ENCODE data around the gene C6orf89. TPM values are rescaled to one million over a fixed set of nuclear protein-coding genes. Genes with fewer than 3 reads are reported as not detected.

Gene C6orf89
- total RNA-seq, 1 experiment from 2014 or later: 11.8 TPM

DNA sequence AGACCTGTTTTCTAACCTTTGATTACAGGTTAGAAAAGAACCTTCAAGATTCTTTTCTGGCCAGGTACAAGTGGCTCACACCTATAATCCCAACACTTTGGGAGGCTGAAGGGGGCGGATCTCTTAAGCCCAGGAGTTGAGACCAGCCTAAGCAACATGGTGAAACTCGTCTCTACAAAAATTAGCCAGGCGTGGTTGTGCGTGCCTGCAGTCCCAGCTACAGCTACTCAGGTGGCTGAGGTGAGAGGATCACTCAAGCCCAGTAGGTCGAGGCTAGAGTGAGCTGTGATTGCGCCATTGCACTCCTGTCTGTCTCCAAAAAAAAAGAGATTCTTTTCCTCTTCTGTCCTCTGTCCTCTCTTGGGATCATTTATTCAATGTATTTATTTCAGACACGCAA is 25.6 kb upstream of the C6orf89 start:
- H3K4me1 Mint-ChIP-seq: peaks cover 42 to 43% of the 10 kb centered on the region in 2 experiments
- Histone ChIP-seq H3K56ac (ENCODE audit: insufficient read length, low read depth, low read length) (no peak overlapping the region), H3K4me1 (ENCODE audit: insufficient read depth, low read length) (peaks cover 2% of the 10 kb centered on the region; the same call in 1 of the 2 replicates), H3K79me2 (ENCODE audit: insufficient read depth, low read length) (peaks cover 6% of the 10 kb centered on the region; the same call in 1 of the 2 replicates), H2BK12ac (ENCODE audit: insufficient read length, low read depth, low read length) (no peak overlapping the region), H3K4me2 (ENCODE audit: insufficient read depth, insufficient read length, low read length) (no peak overlapping the region), H2BK15ac (ENCODE audit: low read depth, low read length) (no peak overlapping the region), H3K23ac (ENCODE audit: insufficient read length, low read depth, low read length) (no peak overlapping the region), H2BK20ac (ENCODE audit: low read depth, low read length, poor library complexity, severe bottlenecking) (no peak overlapping the region), H2AFZ (ENCODE audit: low read length) (no peak overlapping the region), H3K18ac (ENCODE audit: insufficient read length, low read depth, low read length) (no peak overlapping the region), H2BK120ac (ENCODE audit: low read depth, low read length, poor library complexity, severe bottlenecking) (no peak overlapping the region), H3K23me2 (ENCODE audit: insufficient read length, low read depth, low read length, poor library complexity, severe bottlenecking) (no peaks in the 10 kb centered on the region), H3K79me1 (ENCODE audit: insufficient read depth, low read depth, low read length, poor library complexity, severe bottlenecking) (peaks cover 6% of the 10 kb centered on the region), H4K91ac (ENCODE audit: insufficient read length, low read depth, low read length) (no peak overlapping the region), H3T11ph (ENCODE audit: low read length) (no peak overlapping the region), H3K27me3 (ENCODE audit: insufficient read depth, low read length) (no peaks in the 10 kb centered on the region), H2AK5ac (ENCODE audit: insufficient read length, low read length) (no peak overlapping the region), H3K4ac (ENCODE audit: low read depth, low read length) (no peak overlapping the region), H2BK5ac (ENCODE audit: insufficient read length, low read length) (no peak overlapping the region), H3K27ac (ENCODE audit: insufficient read length, low read depth, low read length) (no peak overlapping the region), H3K14ac (ENCODE audit: insufficient read depth, low read length) (no peak overlapping the region), H4K8ac (replicated peaks; ENCODE audit: insufficient read length, low read depth, low read length) (no peak overlapping the region), H3K9me3 (ENCODE audit: control insufficient read depth, low read depth, low read length) (no peaks in the 10 kb centered on the region), H3K9ac (ENCODE audit: extremely low read depth, insufficient read length, low read length) (no peak overlapping the region), H4K20me1 (ENCODE audit: control insufficient read depth, insufficient read depth, insufficient read length) (peaks cover 2% of the 10 kb centered on the region), H4K5ac (ENCODE audit: insufficient read length, low read depth, low read length) (no peak overlapping the region)
- WGBS (ENCODE audit: extremely low coverage, insufficient read length, low lambda C conversion rate): no CpG with 5 or more reads among the region's 7 CpGs
- no peak overlapping the region for H3K4me3 Mint-ChIP-seq
- H3K36me3 Mint-ChIP-seq (ENCODE audit: insufficient read depth in 1 of 3, low read depth in 3 of 3): peaks cover 38 to 75% (median 62%) of the 10 kb centered on the region in 3 experiments
- peak overlapping the region in 2 of 3 experiments; percentile 27 to 46; a peak in 4 of 7 replicates for H3K27ac Mint-ChIP-seq
- no peak for DNase-seq
- TF ChIP-seq, protein P1, sequence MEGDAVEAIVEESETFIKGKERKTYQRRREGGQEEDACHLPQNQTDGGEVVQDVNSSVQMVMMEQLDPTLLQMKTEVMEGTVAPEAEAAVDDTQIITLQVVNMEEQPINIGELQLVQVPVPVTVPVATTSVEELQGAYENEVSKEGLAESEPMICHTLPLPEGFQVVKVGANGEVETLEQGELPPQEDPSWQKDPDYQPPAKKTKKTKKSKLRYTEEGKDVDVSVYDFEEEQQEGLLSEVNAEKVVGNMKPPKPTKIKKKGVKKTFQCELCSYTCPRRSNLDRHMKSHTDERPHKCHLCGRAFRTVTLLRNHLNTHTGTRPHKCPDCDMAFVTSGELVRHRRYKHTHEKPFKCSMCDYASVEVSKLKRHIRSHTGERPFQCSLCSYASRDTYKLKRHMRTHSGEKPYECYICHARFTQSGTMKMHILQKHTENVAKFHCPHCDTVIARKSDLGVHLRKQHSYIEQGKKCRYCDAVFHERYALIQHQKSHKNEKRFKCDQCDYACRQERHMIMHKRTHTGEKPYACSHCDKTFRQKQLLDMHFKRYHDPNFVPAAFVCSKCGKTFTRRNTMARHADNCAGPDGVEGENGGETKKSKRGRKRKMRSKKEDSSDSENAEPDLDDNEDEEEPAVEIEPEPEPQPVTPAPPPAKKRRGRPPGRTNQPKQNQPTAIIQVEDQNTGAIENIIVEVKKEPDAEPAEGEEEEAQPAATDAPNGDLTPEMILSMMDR (conservative IDR thresholded peaks at IDR 0.05): no peak
- no peaks in the 10 kb centered on the region; a peak in 1 of 5 replicates for H3K9me3 Mint-ChIP-seq
- no peaks in the 10 kb centered on the region; the same call in 1 of the 2 replicates for H3K27me3 Mint-ChIP-seq (ENCODE audit: low read depth)

Measured in H9 (cell line).